GM10847 (cell line): ENCODE measurements around the gene LAYN.

ENCODE experiments used
- POLR2A ChIP-seq: IDR thresholded peaks from 2 replicates; pipeline ENCODE4 v1.6.1; 2011; ENCODE audit not compliant: insufficient read length; ENCODE audit errors: extremely low read depth

LAYN gene

GRCh38 chr11:111525456-111525855, 15.1 kb upstream of the LAYN start:
- TF ChIP-seq POLR2A, result no peak

- TF ChIP-seq POLR2A, result no peak
Observed at GRCh38 chr11:111526501-111526900, 14.0 kb upstream of the LAYN start.

GRCh38 chr11:111527279-111527678, 13.2 kb upstream of the LAYN start:
- TF ChIP-seq POLR2A, result no peak

- no peak for TF ChIP-seq POLR2A
Observed at GRCh38 chr11:111528557-111528956, 12.0 kb upstream of the LAYN start.

- TF ChIP-seq POLR2A, result no peak
Observed at GRCh38 chr11:111530091-111530490, 10.4 kb upstream of the LAYN start.

- TF ChIP-seq POLR2A, result no peak
Observed at GRCh38 chr11:111531136-111531535, 9.4 kb upstream of the LAYN start.

- no peak for TF ChIP-seq POLR2A
Observed at GRCh38 chr11:111531687-111532364, 8.7 kb upstream of the LAYN start.

GRCh38 chr11:111532365-111532709, 8.2 kb upstream of the LAYN start:
- TF ChIP-seq POLR2A, result no peak

GRCh38 chr11:111535281-111535680, 5.2 kb upstream of the LAYN start:
- TF ChIP-seq POLR2A, result no peak

- TF ChIP-seq POLR2A, result no peak
Observed at GRCh38 chr11:111537336-111537860, 3.1 kb upstream of the LAYN start.

- no peak for TF ChIP-seq POLR2A
Observed at GRCh38 chr11:111538407-111539114, 2.0 kb upstream of the LAYN start.

GRCh38 chr11:111539426-111540113, 950 bp upstream of the LAYN start:
- no peak for TF ChIP-seq POLR2A

- no peak for TF ChIP-seq POLR2A
Observed at GRCh38 chr11:111540937-111541253, 375 bp downstream of the LAYN start.

GRCh38 chr11:111541254-111542061, 938 bp downstream of the LAYN start:
- no peak for TF ChIP-seq POLR2A

- no peak for TF ChIP-seq POLR2A
Observed at GRCh38 chr11:111542606-111543275, 2.2 kb downstream of the LAYN start.
